ENCODE results near the gene TRIM15. TPM values are rescaled to one million over a fixed set of nuclear protein-coding genes. Genes with fewer than 3 reads are reported as not detected.

TRIM15 gene
- total RNA-seq, 1 experiment from 2014 or later = 0.35 TPM

- Mint-ChIP-seq H3K27ac (peak overlapping the region; percentile 20; the same call in 1 of the 2 replicates), H3K4me3 (no peak overlapping the region), H3K36me3 (peaks cover 40% of the 10 kb centered on the region), H3K9me3 (peaks cover 9% of the 10 kb centered on the region), H3K4me1 (no peaks in the 10 kb centered on the region), H3K27me3 (ENCODE audit: low read depth) (peaks cover 3% of the 10 kb centered on the region)
- POLR2A ChIA-PET = no interaction called here
- CTCF ChIA-PET = interaction anchor here (1.1 to 1.7 kb wide), 3 partner anchors 14 to 82 kb away, joined by 3 to 4 read pairs (median 4); no protein-coding TSS in a partner anchor
- no peak for ATAC-seq
- TF ChIP-seq FOXK1 (CRISPR knock-in tag; IDR thresholded peaks at IDR 0.05) (no peak), ZNF121 (CRISPR knock-in tag; IDR thresholded peaks at IDR 0.05) (no peak), TCF7 (CRISPR knock-in tag; IDR thresholded peaks at IDR 0.05; ENCODE audit: low read depth) (no peak), FOXP4 (CRISPR knock-in tag; IDR thresholded peaks at IDR 0.05) (no peak), ELF4 (CRISPR knock-in tag; IDR thresholded peaks at IDR 0.05; ENCODE audit: low read depth) (no peak), ZNF425 (CRISPR knock-in tag; conservative IDR thresholded peaks at IDR 0.05) (no peak), NFATC4 (CRISPR knock-in tag; IDR thresholded peaks at IDR 0.05) (no peak)
- no peak for DNase-seq (ENCODE audit: low spot score)
These were observed 21.2 kb downstream of the TRIM15 start for GRCh38 chr6:30184417-30185031.

DNA sequence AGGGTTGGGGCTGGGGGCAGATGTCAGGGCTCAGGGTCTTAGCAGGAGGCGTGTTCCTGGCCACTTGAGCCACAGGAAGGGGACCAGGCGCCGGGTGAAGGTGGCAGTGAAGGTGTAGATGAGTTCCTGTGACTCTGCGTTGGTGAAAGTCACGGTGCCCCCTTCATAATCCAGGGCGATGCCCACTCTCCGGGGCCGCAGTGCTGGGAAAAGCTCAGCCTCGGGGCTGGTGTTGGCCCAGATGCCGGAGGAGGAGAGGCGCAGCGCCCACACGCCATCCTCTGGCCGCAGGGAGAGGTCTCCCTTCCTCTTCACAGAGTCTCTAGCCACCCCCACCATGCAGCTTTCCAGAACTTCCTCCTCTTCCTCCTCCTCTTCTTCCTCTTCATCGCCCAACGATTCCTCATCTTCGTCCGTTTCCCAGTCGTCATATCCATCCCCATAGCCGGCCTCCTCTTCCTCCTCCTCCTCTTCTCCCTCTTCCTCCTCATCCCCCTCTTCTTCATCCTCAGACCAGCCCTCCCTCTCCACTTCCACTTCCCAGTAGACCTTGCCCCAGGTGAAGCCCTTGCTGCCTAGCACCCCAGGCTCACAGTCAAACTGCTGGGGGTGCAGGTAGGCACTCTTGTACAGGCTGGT is 22.6 kb downstream of the TRIM15 start:
- DNase-seq (ENCODE audit: low spot score) (no peak), ATAC-seq (no peak)
- ChIA-PET CTCF (interaction anchor here (1.2 kb wide), 2 partner anchors 20 to 82 kb away, joined by 3 read pairs; no protein-coding TSS in a partner anchor), POLR2A (no interaction called here)
- Mint-ChIP-seq H3K36me3 (peaks cover 53% of the 10 kb centered on the region), H3K9me3 (peaks cover 1% of the 10 kb centered on the region), H3K27ac (no peak overlapping the region), H3K27me3 (ENCODE audit: low read depth) (no peaks in the 10 kb centered on the region; the same call in none of the 2 replicates), H3K4me1 (no peaks in the 10 kb centered on the region), H3K4me3 (no peak overlapping the region)
- TF ChIP-seq MXD4 (CRISPR knock-in tag; IDR thresholded peaks at IDR 0.05; ENCODE audit: borderline replicate concordance) (no peak), TEAD1 (CRISPR knock-in tag; IDR thresholded peaks at IDR 0.05) (no peak), GRHL2 (CRISPR knock-in tag; IDR thresholded peaks at IDR 0.05; ENCODE audit: insufficient replicate concordance, severe bottlenecking) (no peak), MYBL2 (CRISPR knock-in tag; IDR thresholded peaks at IDR 0.05) (no peak), ZNF671 (CRISPR knock-in tag; IDR thresholded peaks at IDR 0.05) (no peak), ZNF219 (CRISPR knock-in tag; IDR thresholded peaks at IDR 0.05; ENCODE audit: borderline replicate concordance) (no peak), PRDM15 (CRISPR knock-in tag; IDR thresholded peaks at IDR 0.05) (no peak)
- TF ChIP-seq, protein P1, sequence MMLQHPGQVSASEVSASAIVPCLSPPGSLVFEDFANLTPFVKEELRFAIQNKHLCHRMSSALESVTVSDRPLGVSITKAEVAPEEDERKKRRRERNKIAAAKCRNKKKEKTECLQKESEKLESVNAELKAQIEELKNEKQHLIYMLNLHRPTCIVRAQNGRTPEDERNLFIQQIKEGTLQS (CRISPR knock-in tag; conservative IDR thresholded peaks at IDR 0.05) = no peak
- TF ChIP-seq, protein P2, sequence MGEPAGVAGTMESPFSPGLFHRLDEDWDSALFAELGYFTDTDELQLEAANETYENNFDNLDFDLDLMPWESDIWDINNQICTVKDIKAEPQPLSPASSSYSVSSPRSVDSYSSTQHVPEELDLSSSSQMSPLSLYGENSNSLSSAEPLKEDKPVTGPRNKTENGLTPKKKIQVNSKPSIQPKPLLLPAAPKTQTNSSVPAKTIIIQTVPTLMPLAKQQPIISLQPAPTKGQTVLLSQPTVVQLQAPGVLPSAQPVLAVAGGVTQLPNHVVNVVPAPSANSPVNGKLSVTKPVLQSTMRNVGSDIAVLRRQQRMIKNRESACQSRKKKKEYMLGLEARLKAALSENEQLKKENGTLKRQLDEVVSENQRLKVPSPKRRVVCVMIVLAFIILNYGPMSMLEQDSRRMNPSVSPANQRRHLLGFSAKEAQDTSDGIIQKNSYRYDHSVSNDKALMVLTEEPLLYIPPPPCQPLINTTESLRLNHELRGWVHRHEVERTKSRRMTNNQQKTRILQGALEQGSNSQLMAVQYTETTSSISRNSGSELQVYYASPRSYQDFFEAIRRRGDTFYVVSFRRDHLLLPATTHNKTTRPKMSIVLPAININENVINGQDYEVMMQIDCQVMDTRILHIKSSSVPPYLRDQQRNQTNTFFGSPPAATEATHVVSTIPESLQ (CRISPR knock-in tag; IDR thresholded peaks at IDR 0.05) = no peak
